OCI-LY3 (cell line): ENCODE data around the gene AHR.

Source experiments
- CTCF ChIP-seq: fragments of 200-600, 300-600 bp; sonication (generic); IDR thresholded peaks from 2 replicates; pipeline ENCODE4 v1.5.1; 2014; ENCODE audit warnings: antibody characterized with exemption, low read length, low read depth
- EZH2phosphoT487 ChIP-seq: fragments of 200-600 bp; shearing (Covaris generic); IDR thresholded peaks from 2 replicates; pipeline ENCODE4 v1.6.1; 2018; ENCODE audit warnings: antibody characterized with exemption, mixed run types, low read depth

- no peak for TF ChIP-seq CTCF
- TF ChIP-seq EZH2phosphoT487, result no peak
Measured at GRCh38 chr7:17354473-17354872, 56.0 kb downstream of the AHR start.
